Endothelial cell of umbilical vein (primary cell): ENCODE data around the gene KRT79. TPM values are rescaled to one million over a fixed set of nuclear protein-coding genes. Genes with fewer than 3 reads are reported as not detected.

Experiments used
- BruUV-seq: library from RNA; stranded (reverse); fragments of 400-500 nt; replicated peaks from 2 replicates; lab custom pipeline; 2021; lab: Mats Ljungman, UMichigan
- CTCF ChIA-PET: fragments of 300-600, 350-600 bp; sonication (Branson Sonifier 250); formaldehyde crosslinking; loops from one replicate; lab custom pipeline; 2021; ENCODE audit warnings: antibody characterized with exemption, inconsistent platforms; lab: Charles Lee
- POLR2A ChIA-PET: fragments of 300-600, 350-600 bp; sonication (Branson Sonifier 250); formaldehyde crosslinking; loops from one replicate; lab custom pipeline; 2021; ENCODE audit warnings: antibody characterized with exemption, inconsistent platforms; lab: Charles Lee
- DNase-seq: peaks from one replicate; pipeline ENCODE4 v3.0.0-alpha.2; 2011; ENCODE audit warnings: low read depth, low spot score
- FAIRE-seq: peaks from 2 replicates; lab custom pipeline; 2011; peaks lifted over from hg19 to GRCh38; lab: Jason Lieb, UNC
- H2AFZ ChIP-seq: 2 replicates; pipeline ENCODE4 v1.6.0; 2012; ENCODE audit warnings: low read depth, low read length, control low read depth, inconsistent platforms
- H3K27ac ChIP-seq: 2 replicates; pipeline ENCODE4 v1.5.1; 2011; ENCODE audit warnings: low read depth, mild to moderate bottlenecking, control low read depth, low read length, moderate library complexity; ENCODE audit not compliant: insufficient read depth
- H3K27me3 ChIP-seq, 2 experiments: 2 replicates each; pipeline versions ENCODE4 v1.6.0 to v1.6.1; 2011; ENCODE audit warnings: low read length in 2 of 2, mixed read lengths in 1 of 2; ENCODE audit not compliant: control insufficient read depth in 2 of 2, insufficient read depth in 2 of 2
- H3K36me3 ChIP-seq, 2 experiments: 2 replicates in 1 of 2; 3 replicates in 1 of 2; pipeline ENCODE4 v1.5.1; 2011; ENCODE audit warnings: low read length in 2 of 2, mild to moderate bottlenecking in 1 of 2, moderate library complexity in 1 of 2; ENCODE audit not compliant: control insufficient read depth in 2 of 2, insufficient read depth in 2 of 2; ENCODE audit errors: extremely low read depth in 1 of 2
- H3K4me1 ChIP-seq: 3 replicates; pipeline ENCODE4 v1.5.1; 2011; ENCODE audit warnings: mild to moderate bottlenecking, low read length; ENCODE audit not compliant: control insufficient read depth, insufficient read depth; ENCODE audit errors: extremely low read depth
- H3K4me2 ChIP-seq: 2 replicates; pipeline ENCODE4 v1.6.1; 2011; ENCODE audit warnings: low read length, control low read depth, mixed read lengths; ENCODE audit not compliant: insufficient read depth
- H3K4me3 ChIP-seq, 3 experiments: fragments of 200-600 bp in 1 of 3; sonication (generic), shearing (Covaris generic) in 1 of 3; replicated peaks in 1 of 3; 2 replicates each; pipeline ENCODE4 v1.5.1; 2011 to 2016; ENCODE audit warnings: control low read depth in 3 of 3, low read length in 3 of 3, mild to moderate bottlenecking in 2 of 3, inconsistent platforms in 1 of 3, low read depth in 1 of 3, moderate library complexity in 1 of 3; ENCODE audit not compliant: insufficient read depth in 1 of 3
- H3K79me2 ChIP-seq: 2 replicates; pipeline ENCODE4 v1.6.0; 2012; ENCODE audit warnings: low read length, inconsistent platforms; ENCODE audit not compliant: control insufficient read depth, insufficient read depth
- H3K9ac ChIP-seq: replicated peaks from 2 replicates; pipeline ENCODE3; 2011; ENCODE audit warnings: low read length, control low read depth; ENCODE audit not compliant: insufficient read depth; ENCODE audit errors: extremely low read depth
- H3K9me1 ChIP-seq: replicated peaks from 3 replicates; pipeline ENCODE4 v1.6.0; 2011; ENCODE audit warnings: mild to moderate bottlenecking, low read length; ENCODE audit not compliant: control insufficient read depth, insufficient read depth; ENCODE audit errors: extremely low read depth
- H3K9me3 ChIP-seq: replicated peaks from 2 replicates; pipeline ENCODE4 v1.5.1; 2012; ENCODE audit warnings: low read length, inconsistent platforms; ENCODE audit not compliant: control insufficient read depth, insufficient read depth
- H4K20me1 ChIP-seq: replicated peaks from 2 replicates; pipeline ENCODE3; 2011; ENCODE audit warnings: mild to moderate bottlenecking, low read length; ENCODE audit not compliant: control insufficient read depth, insufficient read depth; ENCODE audit errors: extremely low read depth
- CTCF ChIP-seq, 2 donors: IDR thresholded peaks; 1 replicate in 1 of 2; 2 replicates in 1 of 2; pipeline ENCODE4 v1.5.1; 2011; ENCODE audit warnings: low read length in 2 of 2, mild to moderate bottlenecking in 2 of 2, moderate library complexity in 2 of 2, control low read depth in 1 of 2, inconsistent platforms in 1 of 2, low read depth in 1 of 2; ENCODE audit not compliant: insufficient read depth in 1 of 2; ENCODE audit errors: extremely low read depth in 1 of 2
- EZH2 ChIP-seq: IDR thresholded peaks from 2 replicates; pipeline ENCODE4 v1.6.1; 2012; ENCODE audit warnings: borderline replicate concordance, low read depth, mild to moderate bottlenecking, moderate library complexity, low read length, inconsistent platforms; ENCODE audit not compliant: severe bottlenecking
- FOS ChIP-seq: IDR thresholded peaks from 2 replicates; pipeline ENCODE4 v1.6.1; 2011; ENCODE audit warnings: mild to moderate bottlenecking, low read length, moderate library complexity, borderline replicate concordance; ENCODE audit not compliant: insufficient read depth
- GATA2 ChIP-seq: IDR thresholded peaks from 2 replicates; pipeline ENCODE4 v1.7.0; 2011; ENCODE audit warnings: low read depth, mild to moderate bottlenecking, moderate library complexity, mixed read lengths, low read length; ENCODE audit not compliant: insufficient read length, insufficient read depth
- MYC ChIP-seq: IDR thresholded peaks from one replicate; pipeline ENCODE4 v1.6.1; 2011; ENCODE audit warnings: mild to moderate bottlenecking, low read depth, low read length
- POLR2A ChIP-seq: IDR thresholded peaks from 2 replicates; pipeline ENCODE4 v1.6.1; 2012; ENCODE audit warnings: low read depth, mild to moderate bottlenecking, control low read depth, low read length
- POLR2AphosphoS5 ChIP-seq: IDR thresholded peaks from 2 replicates; pipeline ENCODE4 v1.6.1; 2012; ENCODE audit warnings: low read depth, mild to moderate bottlenecking, control low read depth, low read length, moderate library complexity; ENCODE audit not compliant: insufficient read depth
- dilution Hi-C: fragments of 300-500 bp; cut with MboI; formaldehyde crosslinking; loops from one replicate; pipeline ENCODE4 v1.15.0; 2019; ENCODE audit warnings: low sequenced_read_pairs; ENCODE audit not compliant: extremely low pct_ligation_motif_present
- intact Hi-C: fragments of 100-400 bp; cut with micrococcal nuclease; formaldehyde crosslinking; loops from one replicate; pipeline ENCODE4 v1.10.0; 2022
- polyA plus RNA-seq, 4 experiments: library from polyadenylated mRNA; depleted of rRNA in 3 of 4; stranded (reverse) in 3 of 4; unstranded in 1 of 4; fragments of >200 nt; gene quantifications; 2 replicates each; pipeline versions ENCODE4 v1.2.1 to v1.2.3, GENCODE V29; 2011 to 2012; ENCODE audit warnings: missing spikeins in 1 of 4
- total RNA-seq: library from RNA; stranded (reverse); gene quantifications from 2 replicates; pipeline ENCODE4 v1.2.3, GENCODE V29; 2021

KRT79 gene
- total and polyA plus RNA-seq, 2 donors (not counting 3 experiments of a cell fraction or from before 2014, with no cell fraction given): not detected

- FAIRE-seq (no peak), DNase-seq (no peak)
- Histone ChIP-seq H3K4me2 (no peak overlapping the region), H3K27me3 (peaks cover 0 to 2% of the 10 kb centered on the region in 2 experiments), H3K27ac (no peak overlapping the region), H4K20me1 (no peaks in the 10 kb centered on the region), H3K9me3 (no peaks in the 10 kb centered on the region), H3K79me2 (no peaks in the 10 kb centered on the region), H3K4me3 (no peak overlapping the region), H3K9me1 (no peaks in the 10 kb centered on the region), H3K9ac (no peak overlapping the region), H2AFZ (peak overlapping the region; percentile 12), H3K4me1 (peaks cover 4% of the 10 kb centered on the region), H3K36me3 (no peaks in the 10 kb centered on the region)
- dilution Hi-C loops: no loop called here
- ChIA-PET POLR2A (no interaction called here), CTCF (interaction anchor here (1.2 kb wide), 1 partner anchor 31 kb away, joined by 3 read pairs; no protein-coding TSS in a partner anchor)
- intact Hi-C loops: no loop called here
- TF ChIP-seq POLR2A: no peak
- no peak for TF ChIP-seq POLR2AphosphoS5
- TF ChIP-seq GATA2: no peak
- TF ChIP-seq CTCF (IDR thresholded peaks at IDR 0.05; ENCODE audit: extremely low read depth in 1 of 2, insufficient read depth in 1 of 2, low read depth in 1 of 2, low read length in 2 of 2): no peak
- no peak for TF ChIP-seq EZH2
- TF ChIP-seq MYC: no peak
- no peak for TF ChIP-seq FOS
- BruUV-seq: no TSS peak
Measured at GRCh38 chr12:52835271-52836041, 1.3 kb upstream of the KRT79 start.
